GM18867 (cell line): ENCODE measurements around the gene EID1.
"Not testable (repeated sequence)": the region's sequence is repeated elsewhere in the genome, so short reads cannot be mapped to it uniquely, and the experiment has no call there.

Source experiments
- ATAC-seq: cut with Tn5 transposase; IDR thresholded peaks from one replicate; pipeline ENCODE4 v1.9.1; 2021; ENCODE audit warnings: mild to moderate bottlenecking, moderate library complexity; ENCODE audit not compliant: unreplicated experiment

Gene EID1

DNA sequence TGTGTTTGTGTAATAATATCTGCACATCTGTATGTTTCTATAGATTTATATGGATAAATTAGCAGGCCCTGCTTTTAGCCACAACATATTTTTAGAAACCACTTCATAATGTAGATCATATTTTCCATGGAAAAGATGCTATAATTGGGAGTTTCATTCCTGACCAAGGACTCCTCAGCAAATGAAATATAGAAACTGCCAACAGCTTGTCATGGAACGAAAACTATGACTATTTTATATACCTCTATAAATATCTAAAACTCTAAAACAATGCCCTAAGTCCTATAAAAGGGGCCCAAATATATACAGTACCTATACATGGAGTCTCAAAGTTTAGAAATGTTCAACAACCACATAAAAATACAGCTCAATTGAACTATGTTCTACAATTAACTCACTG is 27.9 kb downstream of the EID1 start:
- ATAC-seq, result no peak

DNA sequence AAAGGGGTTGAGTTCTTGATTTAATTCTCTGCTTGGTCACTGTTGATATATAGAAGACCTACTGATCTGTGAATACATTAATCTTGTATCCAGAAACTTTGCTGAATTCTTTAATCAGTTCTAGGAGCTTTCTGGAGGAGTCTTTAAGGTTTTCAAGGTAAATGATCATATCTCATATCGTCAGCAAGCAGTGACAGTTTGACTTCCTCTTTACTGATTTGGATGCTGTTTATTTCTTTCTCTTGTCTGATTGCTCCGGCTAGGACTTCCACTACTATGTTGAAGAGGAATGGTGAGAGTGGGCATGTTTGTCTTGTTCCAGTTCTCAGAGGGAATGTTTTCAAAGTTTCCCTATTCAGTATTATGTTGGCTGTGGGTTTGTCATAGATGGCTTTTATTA is 31.4 kb downstream of the EID1 start:
- not testable (repeated sequence) for ATAC-seq

DNA sequence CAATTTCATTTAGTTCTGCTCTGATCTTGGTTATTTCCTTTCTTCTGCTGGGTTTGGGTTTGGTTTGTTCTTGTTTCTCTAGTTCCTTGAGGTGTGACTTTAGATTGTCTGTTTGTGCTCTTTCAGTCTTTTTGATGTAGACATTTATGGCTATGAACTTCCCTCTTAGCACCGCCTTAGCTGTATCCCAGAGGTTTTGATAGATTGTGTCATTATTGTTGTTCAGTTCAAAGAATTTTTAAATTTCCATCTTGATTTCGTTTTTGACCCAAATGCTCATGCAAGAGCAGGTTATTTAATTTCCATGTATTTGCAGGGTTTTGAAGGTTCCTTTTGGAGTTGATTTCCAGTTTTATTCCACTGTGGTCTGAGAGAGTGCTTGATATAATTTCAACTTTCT is 32.6 kb downstream of the EID1 start:
- ATAC-seq, result not testable (repeated sequence)

DNA sequence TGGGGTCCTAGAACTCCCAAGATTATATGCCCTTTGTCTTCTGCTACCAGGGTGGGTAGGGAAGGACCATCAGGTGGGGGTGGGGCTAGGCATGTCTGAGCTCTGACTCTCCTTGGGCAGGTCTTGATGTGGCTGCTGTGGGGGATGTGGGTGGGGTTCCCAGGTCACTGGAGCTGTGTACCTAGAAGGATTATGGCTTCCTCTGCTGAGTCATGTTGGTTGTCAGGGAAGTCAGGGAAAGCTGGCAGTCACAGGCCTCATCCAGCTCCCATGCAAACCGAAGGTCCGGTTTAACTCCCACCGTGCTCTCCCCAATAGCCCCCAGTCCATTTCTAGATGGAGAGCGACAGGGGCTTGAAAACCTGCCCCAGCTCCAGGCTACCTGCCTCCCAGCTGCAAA is 35.2 kb downstream of the EID1 start:
- no peak for ATAC-seq

DNA sequence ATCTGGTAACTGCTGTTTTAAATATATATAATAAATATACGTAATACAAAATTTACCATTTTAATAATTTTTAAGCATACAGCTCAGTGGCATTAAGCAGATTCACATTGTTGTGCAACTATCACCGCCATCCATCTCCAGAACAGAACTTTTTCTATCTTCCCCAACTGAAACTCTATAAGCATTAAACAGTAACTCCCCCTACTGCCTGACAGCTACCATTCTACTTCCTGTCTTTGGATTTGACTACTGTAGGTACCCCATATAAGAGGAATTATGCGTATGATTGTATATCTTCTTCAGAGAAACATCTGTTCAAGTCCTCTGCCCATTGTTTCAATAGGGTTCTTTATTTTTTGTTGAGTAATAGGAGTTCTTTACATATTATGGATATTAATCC is 36.8 kb downstream of the EID1 start:
- no peak for ATAC-seq

DNA sequence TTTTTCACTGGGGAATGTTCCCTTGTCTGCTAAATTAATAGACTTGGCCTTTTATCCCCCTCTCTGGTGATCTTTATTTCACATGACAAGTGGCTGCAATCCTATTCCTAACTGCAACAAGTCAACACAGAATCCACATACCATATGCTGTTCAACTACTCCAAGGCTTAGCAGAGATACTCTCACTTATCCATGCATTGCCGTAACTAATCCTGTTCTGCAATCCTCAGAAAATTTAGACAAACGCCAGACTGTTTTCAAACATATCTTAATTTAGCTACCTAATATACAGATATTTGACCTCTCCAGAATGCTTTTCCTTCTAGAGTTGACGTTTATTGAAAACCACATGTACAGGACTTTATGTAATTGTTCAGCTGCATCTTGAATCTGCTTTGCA is 37.9 kb downstream of the EID1 start:
- ATAC-seq, result no peak

DNA sequence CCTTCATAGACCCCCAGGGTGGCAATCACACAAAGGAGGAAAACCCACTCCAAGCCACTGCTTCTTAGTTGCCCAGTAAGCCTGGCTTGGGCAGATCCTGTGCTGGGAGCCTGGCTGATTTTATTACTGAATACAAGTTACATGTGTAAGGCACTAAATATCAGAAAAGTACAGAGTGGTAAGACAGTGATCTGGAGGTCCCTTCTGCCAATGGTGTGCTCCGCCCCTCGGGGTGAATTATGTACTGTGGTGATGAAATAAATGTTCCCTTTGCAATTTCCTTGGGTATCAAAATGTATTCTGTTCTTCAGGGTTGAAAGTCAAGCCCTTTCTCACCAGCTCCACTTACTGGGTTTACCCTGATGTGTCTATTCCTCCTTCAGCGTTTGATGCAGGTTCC is 38.8 kb downstream of the EID1 start:
- ATAC-seq, result no peak

DNA sequence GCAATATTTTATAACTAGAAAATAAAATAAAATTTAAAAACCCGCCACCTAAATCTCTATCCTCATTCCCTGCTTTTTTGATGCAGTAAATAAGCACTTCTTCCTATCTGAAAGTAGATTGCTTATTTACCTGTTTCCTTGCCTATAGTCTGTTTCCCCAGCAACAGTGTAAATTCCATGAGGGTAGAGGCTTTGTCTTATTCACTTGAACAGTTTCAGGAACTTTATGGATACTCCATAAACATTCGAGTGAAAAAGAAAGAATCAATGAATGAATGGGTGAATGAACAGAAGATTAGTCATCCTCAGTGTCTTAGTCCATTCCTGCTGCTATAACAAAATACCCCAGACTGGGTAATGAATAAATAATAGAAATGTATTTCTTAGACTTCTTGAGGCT is 44.1 kb downstream of the EID1 start:
- no peak for ATAC-seq

DNA sequence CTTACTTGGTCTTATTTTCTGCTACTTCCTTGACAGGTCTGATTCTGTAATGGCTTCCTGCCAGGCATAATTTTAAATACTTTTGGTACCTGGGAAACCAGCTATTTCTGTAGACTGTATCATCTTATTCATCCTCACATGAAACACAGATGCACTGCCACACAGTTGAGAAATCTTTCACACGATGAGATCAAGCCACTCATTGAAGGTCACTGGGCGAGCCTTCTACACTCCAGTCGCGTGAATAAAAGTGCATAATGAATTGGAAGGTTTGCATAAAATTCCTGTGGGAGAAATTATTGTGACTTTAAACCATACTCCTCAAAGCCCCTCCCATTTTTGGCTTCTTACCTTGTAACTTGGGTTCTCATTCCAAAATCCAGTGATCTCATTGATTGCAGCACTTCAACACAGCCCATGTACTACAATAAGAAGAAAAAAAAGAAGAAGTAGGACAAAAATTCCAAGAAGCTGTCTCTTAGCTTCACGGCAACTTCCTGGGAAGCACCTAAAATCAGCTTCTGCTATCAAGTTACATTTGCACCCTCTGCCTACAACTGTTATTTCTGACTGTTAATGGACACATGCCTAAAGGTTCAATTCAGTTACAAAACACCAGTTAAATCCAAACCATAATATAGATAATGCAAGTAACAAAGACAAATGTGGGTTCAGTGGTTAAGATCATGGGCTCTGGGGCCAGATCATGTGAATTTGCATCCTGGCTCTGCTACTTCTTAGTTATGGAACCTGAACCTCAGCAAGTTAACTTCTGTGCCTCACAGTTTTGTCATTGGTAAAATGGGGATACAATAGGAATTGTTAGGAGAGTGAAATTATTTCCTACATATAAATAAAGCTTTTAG is 46.8 kb downstream of the EID1 start:
- ATAC-seq, result no peak

DNA sequence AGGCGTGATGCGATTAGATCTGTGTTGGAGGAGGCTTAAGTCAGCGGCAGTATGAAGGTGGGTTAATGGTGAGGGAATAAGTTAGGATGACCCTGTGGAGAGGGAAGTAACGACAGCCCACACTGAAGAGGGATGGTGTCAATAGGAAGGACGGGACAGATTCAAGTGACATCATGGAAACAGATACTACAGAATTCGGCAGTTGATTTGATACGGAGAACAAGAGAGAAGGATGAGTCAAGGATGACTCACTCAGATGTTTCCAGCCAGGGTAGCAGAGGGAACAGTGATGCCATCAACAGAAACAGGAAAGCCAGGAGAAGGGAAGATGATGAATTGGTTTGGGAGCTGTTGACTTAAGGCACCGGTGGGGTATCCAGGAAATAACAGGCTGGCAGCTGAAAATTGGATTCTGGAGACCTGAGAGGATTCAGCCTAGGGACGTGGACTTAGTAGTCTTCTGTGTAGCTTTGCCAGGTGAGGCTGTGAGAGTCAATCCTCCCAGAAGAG is 47.8 kb downstream of the EID1 start:
- ATAC-seq, result no peak

DNA sequence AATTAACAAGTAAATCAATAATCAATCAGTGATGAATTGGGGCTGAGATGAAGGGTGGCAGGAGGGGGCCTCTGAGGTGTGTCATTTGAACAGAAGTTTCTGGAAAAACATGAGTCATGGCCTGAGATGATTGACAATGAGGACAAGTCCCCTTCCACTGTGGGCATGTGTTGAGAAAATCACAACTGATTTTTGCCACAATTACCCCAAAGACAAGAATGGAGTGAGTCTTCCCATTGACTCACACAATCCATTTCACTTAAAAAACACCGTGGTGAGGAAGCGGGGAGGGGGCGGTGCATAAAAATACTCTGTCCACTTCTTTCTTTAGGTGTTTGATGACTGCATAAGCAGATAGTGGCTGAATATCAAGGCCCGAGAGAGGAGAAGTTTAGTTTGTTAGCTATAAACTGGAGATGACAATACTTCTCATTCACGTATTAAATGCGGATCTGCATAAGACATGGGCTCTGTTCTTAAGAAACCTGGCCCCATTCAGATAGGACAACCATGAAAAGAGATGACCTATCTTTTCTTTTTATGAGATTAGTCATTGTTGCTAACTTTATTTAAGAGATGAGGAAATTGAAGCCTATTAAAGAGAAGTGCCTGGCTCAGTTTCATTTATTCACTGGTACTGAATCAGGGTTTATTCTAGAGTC is 51.1 kb downstream of the EID1 start:
- ATAC-seq, result no peak

DNA sequence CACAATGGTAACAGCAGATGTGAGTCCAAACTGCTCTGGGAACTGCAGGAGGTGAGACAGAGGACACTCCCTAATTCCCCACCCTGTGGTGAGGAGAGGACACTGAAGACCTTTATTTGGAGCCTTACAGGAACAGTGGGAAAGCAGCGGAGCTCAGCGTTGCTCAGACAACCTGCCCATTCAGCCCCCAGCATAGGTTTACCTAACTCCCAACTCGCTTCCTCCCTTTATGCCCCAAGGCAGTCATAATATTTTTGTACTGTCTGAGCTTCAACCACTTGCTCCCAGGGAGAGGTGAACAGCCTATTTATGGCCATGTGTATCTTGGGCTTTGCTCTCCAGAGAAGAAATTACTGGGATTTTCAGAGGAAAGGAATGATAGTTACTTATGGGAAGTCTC is 51.7 kb downstream of the EID1 start:
- ATAC-seq, result no peak
